Caco-2 (cell line): ENCODE data around the gene HERC2. TPM values are rescaled to one million over a fixed set of nuclear protein-coding genes. Genes with fewer than 3 reads are reported as not detected.
"Not testable (repeated sequence)": the region's sequence is repeated elsewhere in the genome, so short reads cannot be mapped to it uniquely, and the experiment has no call there.

Experiments
- BruUV-seq: library from RNA; stranded (reverse); fragments of 400-500 nt; replicated peaks from 2 replicates; lab custom pipeline; 2021; lab: Mats Ljungman, UMichigan
- CTCF ChIA-PET: fragments of 300-600 bp; sonication (Branson Sonifier 250); formaldehyde crosslinking; loops from one replicate; lab custom pipeline; 2022; ENCODE audit warnings: antibody characterized with exemption; lab: Charles Lee
- POLR2A ChIA-PET: fragments of 300-600 bp; sonication (Branson Sonifier 250); formaldehyde crosslinking; loops from one replicate; lab custom pipeline; 2022; ENCODE audit warnings: antibody characterized with exemption; lab: Charles Lee
- DNase-seq, 2 experiments: peaks; one replicate each; pipeline versions ENCODE4 v3.0.0 to v3.0.0-alpha.2; 2020 to 2022
- H3K27me3 ChIP-seq: replicated peaks from 2 replicates; pipeline ENCODE4 v1.6.0; 2011; ENCODE audit warnings: low read length; ENCODE audit not compliant: control insufficient read depth, insufficient read depth
- H3K36me3 ChIP-seq: 2 replicates; pipeline ENCODE4 v1.5.1; 2011; ENCODE audit warnings: low read length; ENCODE audit not compliant: control insufficient read depth, insufficient read depth
- H3K4me1 ChIP-seq: fragments of 250-450 bp; sonication (Bioruptor Pico); 2 replicates; pipeline ENCODE4 v1.5.1; 2020; ENCODE audit warnings: mild to moderate bottlenecking
- H3K4me3 ChIP-seq: 2 replicates; pipeline ENCODE4 v1.5.1; 2011; ENCODE audit warnings: low read depth, mild to moderate bottlenecking, control low read depth, low read length
- H3K9me3 ChIP-seq: fragments of 250-450 bp; sonication (Bioruptor Pico); 2 replicates; pipeline ENCODE4 v1.5.1; 2020; ENCODE audit warnings: mild to moderate bottlenecking, moderate library complexity
- H3K27ac Mint-ChIP-seq: one replicate; pipeline ENCODE4 v1.8.0; 2022; ENCODE audit warnings: mixed read lengths; ENCODE audit not compliant: unreplicated experiment
- H3K27me3 Mint-ChIP-seq: one replicate; pipeline ENCODE4 v1.8.0; 2022; ENCODE audit warnings: mixed read lengths; ENCODE audit not compliant: insufficient read depth, unreplicated experiment
- H3K36me3 Mint-ChIP-seq: one replicate; pipeline ENCODE4 v1.8.0; 2022; ENCODE audit warnings: mild to moderate bottlenecking, mixed read lengths; ENCODE audit not compliant: insufficient read depth, unreplicated experiment
- H3K4me1 Mint-ChIP-seq: one replicate; pipeline ENCODE4 v1.8.0; 2022; ENCODE audit warnings: low read depth, mixed read lengths; ENCODE audit not compliant: unreplicated experiment
- H3K4me3 Mint-ChIP-seq: one replicate; pipeline ENCODE4 v1.8.0; 2022; ENCODE audit warnings: mild to moderate bottlenecking, moderate library complexity, mixed read lengths; ENCODE audit not compliant: unreplicated experiment
- H3K9me3 Mint-ChIP-seq: one replicate; pipeline ENCODE4 v1.8.0; 2022; ENCODE audit warnings: mixed read lengths; ENCODE audit not compliant: unreplicated experiment
- CTCF ChIP-seq, 2 experiments: fragments of 200-600 bp in 1 of 2; IDR thresholded peaks; 1 replicate in 1 of 2; 2 replicates in 1 of 2; pipeline versions ENCODE4 v1.5.1 to v1.8.0; 2011 to 2022; ENCODE audit warnings: antibody characterized with exemption in 1 of 2, control low read depth in 1 of 2, inconsistent platforms in 1 of 2, low read depth in 1 of 2, low read length in 1 of 2, mild to moderate bottlenecking in 1 of 2, moderate library complexity in 1 of 2; ENCODE audit not compliant: insufficient read depth in 1 of 2, severe bottlenecking in 1 of 2, unreplicated experiment in 1 of 2
- intact Hi-C: fragments of 100-400 bp; cut with micrococcal nuclease; formaldehyde crosslinking; loops from one replicate; pipeline ENCODE4 v1.10.0; 2022; ENCODE audit not compliant: unreplicated experiment
- total RNA-seq: library from RNA; stranded (reverse); gene quantifications from 2 replicates; pipeline ENCODE4 v1.2.3, GENCODE V29; 2022

Gene HERC2
- total RNA-seq, 1 experiment from 2014 or later: 76.9 TPM

DNA sequence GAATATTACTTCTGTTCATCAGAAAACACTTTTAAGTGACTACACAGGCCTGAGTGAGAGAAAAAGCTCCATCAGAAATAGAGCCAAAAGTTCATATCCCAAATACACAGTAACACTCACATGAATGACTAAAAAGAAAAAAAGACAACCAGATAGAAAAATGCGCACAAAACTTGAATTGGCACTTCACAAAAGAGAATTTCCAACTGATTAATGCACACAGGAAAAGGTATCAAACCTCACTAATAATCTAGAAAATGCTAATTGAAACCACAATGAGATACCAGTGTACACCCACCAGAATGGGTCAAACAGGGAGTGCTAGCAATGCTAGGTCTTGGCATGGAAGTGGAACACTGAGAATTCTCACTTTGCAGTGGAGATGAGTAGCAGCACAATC, 78.6 kb downstream of the HERC2 start:
- H3K27ac Mint-ChIP-seq: no peak overlapping the region
- H3K36me3 ChIP-seq: no peaks in the 10 kb centered on the region
- no peaks in the 10 kb centered on the region; the same call in 1 of the 2 replicates for H3K9me3 ChIP-seq
- H3K4me3 ChIP-seq: no peak overlapping the region
- ChIA-PET CTCF (no interaction called here), POLR2A (no interaction called here)
- no peak overlapping the region for H3K4me3 Mint-ChIP-seq
- no peaks in the 10 kb centered on the region for H3K9me3 Mint-ChIP-seq
- no peak for DNase-seq
- H3K4me1 ChIP-seq: no peaks in the 10 kb centered on the region
- no peak for TF ChIP-seq CTCF (IDR thresholded peaks at IDR 0.05; ENCODE audit: insufficient read depth in 1 of 2, low read depth in 1 of 2, low read length in 1 of 2, severe bottlenecking in 1 of 2, unreplicated experiment in 1 of 2)
- no peaks in the 10 kb centered on the region for H3K27me3 ChIP-seq
- peaks cover 48% of the 10 kb centered on the region for H3K36me3 Mint-ChIP-seq
- intact Hi-C loops: no loop called here
- no peaks in the 10 kb centered on the region for H3K27me3 Mint-ChIP-seq
- no peaks in the 10 kb centered on the region for H3K4me1 Mint-ChIP-seq
- no TSS peak for BruUV-seq

GRCh38 chr15:28238296-28238695, 83.7 kb downstream of the HERC2 start:
- H3K4me3 Mint-ChIP-seq, H3K27ac Mint-ChIP-seq, H3K4me3 ChIP-seq, H3K27me3 Mint-ChIP-seq, CTCF ChIA-PET, BruUV-seq, H3K9me3 Mint-ChIP-seq, H3K4me1 ChIP-seq, H3K4me1 Mint-ChIP-seq, H3K27me3 ChIP-seq, DNase-seq, POLR2A ChIA-PET, H3K9me3 ChIP-seq, H3K36me3 ChIP-seq, intact Hi-C loops: not testable (repeated sequence)
- peaks cover 40% of the 10 kb centered on the region for H3K36me3 Mint-ChIP-seq

- H3K4me1 Mint-ChIP-seq, H3K9me3 Mint-ChIP-seq, H3K9me3 ChIP-seq, H3K27me3 ChIP-seq, H3K27me3 Mint-ChIP-seq, DNase-seq, BruUV-seq, H3K36me3 ChIP-seq, H3K4me3 ChIP-seq, intact Hi-C loops, H3K4me3 Mint-ChIP-seq, H3K4me1 ChIP-seq, POLR2A ChIA-PET, H3K27ac Mint-ChIP-seq, CTCF ChIA-PET: not testable (repeated sequence)
- H3K36me3 Mint-ChIP-seq: peaks cover 29% of the 10 kb centered on the region
These were observed 90.2 kb downstream of the HERC2 start for GRCh38 chr15:28231743-28232142.

DNA sequence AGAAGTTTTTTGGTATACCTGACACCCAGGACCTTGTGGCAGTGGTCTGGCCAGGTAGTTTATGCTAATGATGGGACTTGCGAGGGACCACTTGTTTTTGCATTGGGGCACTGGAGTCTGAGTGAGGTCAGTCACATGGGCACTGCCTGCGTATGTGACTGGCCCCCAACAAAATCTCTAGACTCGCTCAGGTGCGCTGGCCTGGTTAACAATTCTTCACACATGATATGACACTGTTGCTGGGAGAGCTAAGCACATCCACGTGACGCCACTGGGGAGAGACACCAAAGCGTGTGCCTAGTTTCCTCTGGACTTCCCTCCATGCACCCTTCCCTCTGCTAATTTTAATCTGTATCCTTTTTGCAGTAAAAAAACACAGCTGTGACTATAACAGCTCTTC, 90.6 kb downstream of the HERC2 start:
- H3K9me3 ChIP-seq, DNase-seq, H3K27ac Mint-ChIP-seq, BruUV-seq, H3K27me3 ChIP-seq, CTCF ChIA-PET, H3K4me3 ChIP-seq, intact Hi-C loops, H3K9me3 Mint-ChIP-seq, H3K27me3 Mint-ChIP-seq, H3K4me3 Mint-ChIP-seq, H3K4me1 Mint-ChIP-seq, H3K36me3 ChIP-seq, H3K4me1 ChIP-seq, POLR2A ChIA-PET: not testable (repeated sequence)
- peaks cover 27% of the 10 kb centered on the region for H3K36me3 Mint-ChIP-seq

DNA sequence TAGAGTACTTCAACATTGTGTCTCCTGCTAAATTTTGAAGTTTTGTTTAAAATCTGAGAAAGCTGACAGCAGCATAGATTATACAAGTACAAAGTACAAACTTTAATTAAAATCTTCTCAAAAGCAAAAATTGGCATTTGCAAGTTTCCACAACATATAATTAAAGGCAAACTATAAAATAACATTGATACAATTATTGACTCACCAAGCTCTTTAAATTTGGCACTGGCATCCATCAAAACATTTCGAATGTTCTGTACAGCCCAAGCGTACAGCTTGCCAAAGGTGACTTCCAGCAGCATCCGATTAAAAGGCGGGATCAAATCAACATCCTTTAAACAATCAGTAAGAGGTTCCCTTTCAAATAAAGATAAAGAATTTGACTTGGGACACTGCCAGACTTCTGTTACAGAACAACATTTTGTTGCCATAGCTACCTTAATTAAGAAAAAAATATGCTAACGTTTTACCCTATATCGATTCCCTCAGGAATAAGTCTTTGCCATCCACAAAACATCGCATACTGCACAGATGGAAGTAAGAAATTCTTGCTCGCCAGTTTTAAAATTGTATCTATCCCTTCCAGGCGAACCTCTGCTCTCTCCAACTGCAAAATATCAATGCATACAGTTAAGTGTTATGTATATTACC, 92.9 kb downstream of the HERC2 start:
- H3K4me1 ChIP-seq, CTCF ChIA-PET, intact Hi-C loops, H3K36me3 ChIP-seq, DNase-seq, H3K9me3 Mint-ChIP-seq, H3K4me1 Mint-ChIP-seq, H3K27me3 ChIP-seq, BruUV-seq, H3K27me3 Mint-ChIP-seq, POLR2A ChIA-PET, H3K9me3 ChIP-seq, H3K4me3 ChIP-seq, H3K27ac Mint-ChIP-seq, H3K4me3 Mint-ChIP-seq: not testable (repeated sequence)
- H3K36me3 Mint-ChIP-seq: peaks cover 35% of the 10 kb centered on the region
